Activated CD4-positive, alpha-beta T cell treated with anti-CD3 and anti-CD28 coated beads, Interleukin-2, amount 50 U/mL, for 4 hours (primary cell): ENCODE measurements around the gene CDC25A.
"Not testable (repeated sequence)": the region's sequence is repeated elsewhere in the genome, so short reads cannot be mapped to it uniquely, and the experiment has no call there.

Experiments used
- DNase-seq, 2 experiments: peaks; one replicate each; pipeline ENCODE4 v3.0.0-alpha.2; 2020

CDC25A gene

GRCh38 chr3:48188266-48189201 lies at the start of gene CDC25A:
Gene CDC25A, minus strand, starts transcription at chr3:48188417. Its CDS starts 470 bp downstream, at chr3:48187947.
- DNase-seq: peak; percentile 89 to 91

- no peak for DNase-seq
These were observed 48.3 kb upstream of the CDC25A start for GRCh38 chr3:48236531-48236930.

GRCh38 chr3:48233542-48233941 lies 45.3 kb upstream of the CDC25A start:
- DNase-seq: no peak

- peak; percentile 47 for DNase-seq
These were observed 44.5 kb upstream of the CDC25A start for GRCh38 chr3:48232734-48233133.

GRCh38 chr3:48232232-48232631 lies 44.0 kb upstream of the CDC25A start:
- no peak for DNase-seq

GRCh38 chr3:48226939-48227338 lies 38.7 kb upstream of the CDC25A start:
- DNase-seq: no peak

- DNase-seq: no peak
These were observed 37.4 kb upstream of the CDC25A start for GRCh38 chr3:48225587-48225986.

- no peak for DNase-seq
These were observed 34.6 kb upstream of the CDC25A start, which contains the start of gene CAMP for GRCh38 chr3:48222616-48223513. Gene CAMP, plus strand, starts transcription at chr3:48223495. Its CDS starts 17 bp downstream, at chr3:48223512.

- DNase-seq: no peak
These were observed 32.5 kb upstream of the CDC25A start for GRCh38 chr3:48220746-48221145.

GRCh38 chr3:48219543-48219942 lies 31.3 kb upstream of the CDC25A start:
- no peak for DNase-seq

GRCh38 chr3:48218537-48218936 lies 30.3 kb upstream of the CDC25A start:
- no peak for DNase-seq

GRCh38 chr3:48217449-48217848 lies 29.2 kb upstream of the CDC25A start:
- DNase-seq: no peak

GRCh38 chr3:48215876-48216275 lies 27.7 kb upstream of the CDC25A start:
- no peak for DNase-seq

GRCh38 chr3:48215466-48215865 lies 27.2 kb upstream of the CDC25A start:
- no peak for DNase-seq

GRCh38 chr3:48215019-48215418 lies 26.8 kb upstream of the CDC25A start:
- DNase-seq: no peak

- no peak for DNase-seq
These were observed 26.0 kb upstream of the CDC25A start for GRCh38 chr3:48214225-48214624.

GRCh38 chr3:48211776-48212175 lies 23.6 kb upstream of the CDC25A start:
- not testable (repeated sequence) for DNase-seq

- DNase-seq: not testable (repeated sequence)
These were observed 22.3 kb upstream of the CDC25A start for GRCh38 chr3:48210534-48210933.

- no peak for DNase-seq
These were observed 21.2 kb upstream of the CDC25A start for GRCh38 chr3:48209445-48209844.

- no peak for DNase-seq
These were observed 19.9 kb upstream of the CDC25A start for GRCh38 chr3:48208076-48208475.

GRCh38 chr3:48202632-48203031 lies 14.4 kb upstream of the CDC25A start:
- DNase-seq: no peak

- DNase-seq: no peak
These were observed 10.9 kb upstream of the CDC25A start for GRCh38 chr3:48199117-48199516.

- DNase-seq: no peak
These were observed 8.4 kb upstream of the CDC25A start for GRCh38 chr3:48196611-48197010.
